Testis (tissue), 3 donors: Measurements from ENCODE around the gene TOE1. TPM values are rescaled to one million over a fixed set of nuclear protein-coding genes. Genes with fewer than 3 reads are reported as not detected.

ENCODE experiments used
- DNase-seq: peaks from one replicate; pipeline ENCODE4 v3.0.0-alpha.2; 2019
- H3K27ac ChIP-seq, 2 donors: fragments of 200-600 bp; sonication (generic); one replicate each; pipeline ENCODE4 v1.5.1; 2019
- H3K27me3 ChIP-seq: fragments of 200-600 bp; sonication (generic); one replicate; pipeline ENCODE4 v1.5.1; 2019
- H3K36me3 ChIP-seq: fragments of 200-600 bp; sonication (generic); one replicate; pipeline ENCODE4 v1.5.1; 2017; ENCODE audit warnings: low read depth; ENCODE audit errors: missing control alignments
- H3K4me1 ChIP-seq: fragments of 200-600 bp; sonication (generic); one replicate; pipeline ENCODE4 v1.5.1; 2019
- H3K4me3 ChIP-seq, 2 donors: fragments of 200-600 bp; sonication (generic); one replicate each; pipeline ENCODE4 v1.5.1; 2017 to 2019
- H3K9me3 ChIP-seq: fragments of 200-600 bp; sonication (generic); one replicate; pipeline ENCODE4 v1.5.1; 2017
- CTCF ChIP-seq, 3 experiments: fragments of 450-650 bp in 2 of 3; fragments of 200-600 bp in 1 of 3; sonication (generic) in 1 of 3; IDR thresholded peaks; one replicate each; pipeline ENCODE4 v1.5.1; 2016 to 2019; ENCODE audit warnings: antibody characterized with exemption in 3 of 3, mild to moderate bottlenecking in 2 of 3, moderate library complexity in 1 of 3
- POLR2A ChIP-seq: fragments of 450-650 bp; IDR thresholded peaks from one replicate; pipeline ENCODE4 v1.6.1; 2017; ENCODE audit warnings: antibody characterized with exemption, mild to moderate bottlenecking, moderate library complexity
- WGBS, 2 donors: methylation state at CpG; one replicate each; pipeline ENCODE4 v1.1.5; 2018; 5-methylcytosine and 5-hydroxymethylcytosine counted together
- intact Hi-C: fragments of 100-400 bp; cut with DNase I; formaldehyde crosslinking; loops from one replicate; pipeline ENCODE4 v1.15.1; 2023; ENCODE audit warnings: low total_unique reads
- polyA plus RNA-seq: library from polyadenylated mRNA; stranded (reverse); fragments of 350-450 nt; fragmentation: Illumina TruSeq; extraction: RNeasy Lipid Tissue Mini Kit (QIAGEN cat#74804); gene quantifications from one replicate; pipeline ENCODE4 v1.2.3, GENCODE V29; 2014; ENCODE audit warnings: low read depth, low replicate concordance; ENCODE audit not compliant: insufficient read depth
- total RNA-seq, 2 donors: library from RNA; depleted of rRNA; stranded (reverse); fragments of >200 nt; gene quantifications; one replicate each; pipeline ENCODE4 v1.2.3, GENCODE V29; 2016

TOE1 gene
- total and polyA plus RNA-seq, 3 donors from 2014 or later = 16.3 to 48.3 (median 25.1) TPM

GRCh38 chr1:45304311-45305081 lies 35.5 kb upstream of the TOE1 start:
- no peaks in the 10 kb centered on the region for H3K27me3 ChIP-seq
- H3K27ac ChIP-seq = peak overlapping the region; percentile 81 to 92
- no peaks in the 10 kb centered on the region for H3K9me3 ChIP-seq
- TF ChIP-seq CTCF (IDR thresholded peaks at IDR 0.05) = no peak
- no peak for TF ChIP-seq POLR2A
- H3K4me1 ChIP-seq = peaks cover 13% of the 10 kb centered on the region
- 34 to 38% methylated on average over 9 to 15 of the region's 15 CpGs for WGBS, 2 donors
- DNase-seq = peak; percentile 34
- peak overlapping the region; percentile 75 to 89 for H3K4me3 ChIP-seq
- intact Hi-C loops = loop anchor here (5.0 kb wide), 1 partner anchor 292 kb away; the partner anchor contains the start of genes HECTD3 and UROD
- no peaks in the 10 kb centered on the region for H3K36me3 ChIP-seq

- Histone ChIP-seq H3K4me3 (no peak overlapping the region), H3K9me3 (no peaks in the 10 kb centered on the region), H3K27me3 (no peaks in the 10 kb centered on the region), H3K27ac (peak overlapping the region in 1 of 2 donors; percentile 92), H3K36me3 (no peaks in the 10 kb centered on the region), H3K4me1 (peaks cover 13% of the 10 kb centered on the region)
- intact Hi-C loops = no loop called here
- TF ChIP-seq CTCF (IDR thresholded peaks at IDR 0.05) = no peak
- TF ChIP-seq POLR2A = no peak
- no peak for DNase-seq
- WGBS, 2 donors = 66 to 68% methylated on average over 10 of the region's 10 CpGs
Measured at GRCh38 chr1:45305231-45305630, 34.7 kb upstream of the TOE1 start.

- Histone ChIP-seq H3K4me3 (no peak overlapping the region), H3K27me3 (no peaks in the 10 kb centered on the region), H3K36me3 (no peaks in the 10 kb centered on the region), H3K4me1 (peaks cover 13% of the 10 kb centered on the region), H3K27ac (no peak overlapping the region), H3K9me3 (no peaks in the 10 kb centered on the region)
- no peak for TF ChIP-seq POLR2A
- TF ChIP-seq CTCF (IDR thresholded peaks at IDR 0.05) = no peak
- intact Hi-C loops = no loop called here
- 63 to 64% methylated on average over 8 of the region's 8 CpGs for whole genome bisulfite sequencing, 2 donors
- DNase-seq = no peak
Measured at GRCh38 chr1:45306319-45306718, 33.7 kb upstream of the TOE1 start.

- WGBS, 2 donors = 84 to 86% methylated on average over 3 of the region's 3 CpGs
- intact Hi-C loops = no loop called here
- no peak overlapping the region for H3K4me3 ChIP-seq
- peaks cover 13% of the 10 kb centered on the region for H3K4me1 ChIP-seq
- H3K36me3 ChIP-seq = no peaks in the 10 kb centered on the region
- H3K27me3 ChIP-seq = no peaks in the 10 kb centered on the region
- TF ChIP-seq CTCF (IDR thresholded peaks at IDR 0.05) (no peak), POLR2A (no peak)
- DNase-seq = no peak
- no peaks in the 10 kb centered on the region for H3K9me3 ChIP-seq
- no peak overlapping the region for H3K27ac ChIP-seq
Measured at GRCh38 chr1:45306905-45307304, 33.1 kb upstream of the TOE1 start.

GRCh38 chr1:45314266-45314665 lies 25.7 kb upstream of the TOE1 start:
- H3K9me3 ChIP-seq = no peaks in the 10 kb centered on the region
- WGBS, 2 donors = 90 to 93% methylated on average over 3 of the region's 3 CpGs
- H3K27ac ChIP-seq = no peak overlapping the region
- TF ChIP-seq POLR2A = no peak
- TF ChIP-seq CTCF (IDR thresholded peaks at IDR 0.05) = no peak
- no peak for DNase-seq
- no peaks in the 10 kb centered on the region for H3K27me3 ChIP-seq
- intact Hi-C loops = no loop called here
- no peaks in the 10 kb centered on the region for H3K4me1 ChIP-seq
- H3K4me3 ChIP-seq = no peak overlapping the region
- no peaks in the 10 kb centered on the region for H3K36me3 ChIP-seq
